Activated naive CD4-positive, alpha-beta T cell (primary cell): ENCODE data around the gene LIPG.
"Not testable (repeated sequence)": the region's sequence is repeated elsewhere in the genome, so short reads cannot be mapped to it uniquely, and the experiment has no call there.

ENCODE experiments used
- DNase-seq, 4 experiments: peaks; one replicate each; lab custom pipeline; 2025; lab: John Stamatoyannopoulos, UW

The LIPG gene

DNA sequence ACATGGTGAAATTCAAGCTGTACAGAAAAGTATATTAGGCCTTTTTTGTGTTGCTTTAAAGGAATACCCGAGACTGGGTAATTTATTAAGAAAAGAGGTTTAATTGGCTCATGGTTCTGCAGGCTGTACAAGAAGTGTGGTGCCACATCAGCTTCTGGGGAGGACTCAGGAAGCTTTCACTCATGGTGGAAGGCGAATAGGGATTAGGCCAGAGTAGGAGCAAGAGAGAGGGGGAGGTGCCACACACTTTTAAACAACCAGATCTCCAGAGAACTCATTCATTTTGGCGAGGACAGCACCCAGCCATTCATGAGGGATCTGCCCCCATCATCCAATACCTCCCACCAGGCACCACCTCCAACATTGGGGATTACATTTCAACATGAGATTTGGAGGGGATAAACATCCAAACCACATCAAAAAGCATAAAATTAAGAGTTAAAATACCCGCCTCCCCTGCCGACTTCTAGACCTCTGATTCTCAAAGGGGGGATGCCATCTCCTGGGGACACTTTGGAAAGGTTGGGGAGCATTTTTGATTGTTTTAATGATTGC is 15.1 kb upstream of the LIPG start:
- no peak for DNase-seq

DNA sequence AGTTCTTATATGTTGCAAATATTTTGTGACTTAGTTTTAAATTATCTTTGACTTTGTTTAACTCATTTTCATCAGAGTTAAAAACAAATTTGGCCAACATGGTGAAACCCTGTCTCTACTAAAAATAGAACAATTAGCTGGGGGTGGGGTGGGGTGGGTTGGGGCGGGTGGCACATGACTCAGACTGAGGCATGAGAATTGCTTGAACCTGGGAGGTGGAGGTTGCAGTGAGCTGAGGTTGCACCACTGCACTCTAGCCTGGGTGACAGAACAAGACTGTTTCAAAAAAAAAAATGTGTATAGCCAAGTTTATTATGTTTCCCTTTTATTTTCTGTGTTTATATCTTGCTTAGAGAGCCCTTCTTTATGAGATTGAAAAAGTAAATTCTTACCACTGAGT is 14.2 kb upstream of the LIPG start:
- DNase-seq, result no peak

DNA sequence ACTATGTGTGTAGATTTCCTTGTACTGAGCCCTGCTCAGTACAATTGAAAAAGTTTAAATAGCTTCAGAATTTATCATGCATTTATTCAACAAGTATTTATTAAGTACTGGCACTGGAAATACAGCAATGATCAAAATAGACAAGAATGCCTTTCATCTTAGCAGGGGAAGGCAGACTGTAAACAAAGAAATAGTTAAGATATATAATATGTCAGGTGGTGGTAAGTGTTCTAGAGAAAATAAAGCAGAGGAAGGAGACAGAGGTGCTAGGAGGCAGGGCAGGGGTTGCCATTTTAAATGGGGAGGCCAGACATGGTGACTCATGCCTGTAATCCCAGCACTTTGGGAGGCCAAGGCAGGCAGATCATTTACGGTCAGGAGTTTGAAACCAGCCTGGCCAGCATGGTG is 13.6 kb upstream of the LIPG start:
- no peak for DNase-seq

DNA sequence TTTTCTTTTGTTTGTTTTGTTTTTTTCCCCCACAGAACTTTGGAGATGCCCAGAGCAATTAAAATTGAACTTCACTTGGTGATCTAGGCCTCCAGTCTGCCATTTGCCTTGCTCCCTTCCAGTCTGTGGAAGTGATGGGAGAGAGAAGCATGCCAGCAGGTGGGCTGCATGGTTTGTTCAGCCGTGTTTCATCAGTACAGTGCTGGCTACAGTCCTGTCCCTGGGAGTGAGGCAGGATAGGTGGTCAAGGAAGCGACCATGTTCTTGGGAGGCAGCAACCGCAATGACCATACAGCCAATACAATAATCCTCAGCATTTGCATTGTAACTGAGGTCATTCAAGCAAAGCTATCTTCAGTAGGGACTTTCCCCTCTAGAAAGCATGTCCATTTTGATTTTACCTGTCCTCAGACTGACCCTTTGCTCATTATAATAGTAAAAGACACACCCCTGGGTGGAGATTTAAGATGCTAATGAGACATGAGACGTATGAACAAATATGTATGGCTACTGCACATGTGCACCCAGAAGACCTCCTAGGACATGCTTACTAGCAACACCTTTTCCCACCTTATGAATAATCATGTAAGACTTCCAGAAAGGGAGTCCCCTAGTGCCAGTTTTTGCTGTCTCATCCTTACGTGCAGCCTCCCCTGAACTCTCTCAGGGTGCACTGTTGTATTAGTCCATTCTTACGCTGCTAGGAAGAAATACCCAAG is 11.1 kb upstream of the LIPG start:
- no peak for DNase-seq

DNA sequence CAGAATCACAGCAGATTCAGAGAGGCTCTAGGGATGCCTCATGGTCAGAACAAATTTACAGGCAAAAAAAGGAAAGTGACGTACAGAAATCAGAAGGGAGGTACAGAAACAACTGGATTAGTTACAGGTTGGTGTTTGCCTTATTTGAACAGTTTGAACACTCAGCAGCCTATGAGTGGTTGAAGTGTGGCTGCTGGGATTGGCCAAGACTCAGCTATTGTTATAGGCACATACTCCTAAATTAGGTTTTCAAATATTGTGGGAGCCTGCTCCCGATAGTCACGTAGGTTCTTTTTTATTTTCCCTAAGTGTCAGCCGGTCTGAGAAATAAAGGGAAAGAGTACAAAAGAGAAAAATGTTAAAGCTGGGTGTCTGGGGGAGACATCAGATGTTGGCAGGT is 8.9 kb upstream of the LIPG start:
- DNase-seq, result no peak

DNA sequence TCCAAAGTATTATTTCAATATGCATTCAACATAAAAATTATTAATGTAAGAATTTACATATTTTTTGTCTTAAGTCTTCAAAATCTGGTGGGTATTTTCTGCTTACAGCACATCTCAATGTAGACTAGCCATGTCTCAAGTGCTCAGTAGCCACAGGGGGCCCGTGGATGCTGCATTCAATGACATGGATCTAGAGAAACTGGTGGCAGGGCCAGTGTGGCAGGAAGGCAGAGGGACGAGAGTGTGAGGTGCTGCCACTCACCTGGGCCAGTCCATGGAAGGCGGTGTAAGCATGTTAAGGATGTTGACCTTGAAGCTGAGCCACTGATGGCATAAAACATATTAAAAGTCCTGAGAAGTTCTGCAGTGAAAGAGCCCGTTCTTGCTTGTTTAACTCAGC is 6.2 kb upstream of the LIPG start:
- no peak for DNase-seq

DNA sequence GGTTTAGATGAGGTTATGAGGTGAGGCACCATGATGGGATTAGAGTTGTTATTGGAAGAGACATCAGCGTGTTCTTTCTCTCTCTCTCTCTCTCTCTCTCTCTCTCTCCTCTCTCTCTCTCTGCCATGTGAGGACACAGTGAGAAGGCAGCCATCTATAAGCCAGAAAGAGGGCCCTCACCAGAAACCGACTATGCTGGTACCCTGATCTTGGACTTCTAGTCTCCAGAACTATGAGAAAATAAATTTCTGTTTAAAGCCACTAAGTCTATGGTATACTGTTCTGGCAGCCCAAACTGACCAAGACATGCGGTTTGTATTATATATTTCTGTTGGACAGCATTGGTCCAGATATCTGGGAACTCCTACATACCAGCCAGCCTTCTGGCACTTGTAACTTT is 3.5 kb upstream of the LIPG start:
- no peak for DNase-seq

DNA sequence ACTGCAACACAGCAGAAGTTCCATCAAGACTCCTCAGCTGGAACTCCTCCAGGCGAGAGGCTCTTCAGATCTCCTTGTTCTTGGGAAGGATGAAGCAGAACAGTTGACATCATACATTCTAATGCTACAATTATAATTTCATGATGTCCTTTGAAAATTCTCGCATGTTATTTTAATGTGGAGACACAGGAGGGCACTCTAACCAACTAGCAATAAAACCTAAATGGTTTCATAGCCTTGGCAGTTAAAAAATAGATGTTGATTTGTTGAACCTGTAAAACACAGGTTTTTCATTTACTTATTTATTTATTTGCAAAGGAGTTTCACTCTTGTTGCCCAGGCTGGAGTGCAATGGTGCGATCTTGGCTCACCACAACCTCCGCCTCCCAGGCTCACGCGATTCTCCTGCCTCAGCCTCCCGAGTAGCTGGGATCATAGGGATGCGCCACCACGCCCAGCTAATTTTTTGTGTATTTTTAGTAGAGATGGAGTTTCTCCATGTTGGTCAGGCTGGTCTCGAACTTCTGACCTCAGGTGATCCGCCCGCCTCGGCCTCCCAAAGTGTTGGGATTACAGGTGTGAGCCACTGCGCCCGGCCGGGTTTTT is 2.4 kb upstream of the LIPG start:
- not testable (repeated sequence) for DNase-seq

DNA sequence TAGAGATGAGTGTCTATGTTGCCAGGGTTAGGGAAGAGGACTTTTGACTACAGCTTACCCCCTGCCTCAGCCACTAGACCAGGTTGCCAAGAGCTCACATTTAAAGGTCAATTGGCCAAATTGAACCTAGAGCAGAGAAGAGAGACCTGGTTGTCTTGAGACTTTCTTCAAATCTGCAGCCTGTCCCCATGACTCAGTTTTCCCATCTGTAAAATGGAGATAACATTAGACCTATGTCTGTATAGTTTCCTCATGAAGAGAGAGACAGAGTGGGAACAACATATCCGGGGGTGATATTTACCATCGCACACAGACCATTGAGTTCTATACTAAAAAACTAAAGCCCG is 1.6 kb upstream of the LIPG start:
- no peak for DNase-seq

DNA sequence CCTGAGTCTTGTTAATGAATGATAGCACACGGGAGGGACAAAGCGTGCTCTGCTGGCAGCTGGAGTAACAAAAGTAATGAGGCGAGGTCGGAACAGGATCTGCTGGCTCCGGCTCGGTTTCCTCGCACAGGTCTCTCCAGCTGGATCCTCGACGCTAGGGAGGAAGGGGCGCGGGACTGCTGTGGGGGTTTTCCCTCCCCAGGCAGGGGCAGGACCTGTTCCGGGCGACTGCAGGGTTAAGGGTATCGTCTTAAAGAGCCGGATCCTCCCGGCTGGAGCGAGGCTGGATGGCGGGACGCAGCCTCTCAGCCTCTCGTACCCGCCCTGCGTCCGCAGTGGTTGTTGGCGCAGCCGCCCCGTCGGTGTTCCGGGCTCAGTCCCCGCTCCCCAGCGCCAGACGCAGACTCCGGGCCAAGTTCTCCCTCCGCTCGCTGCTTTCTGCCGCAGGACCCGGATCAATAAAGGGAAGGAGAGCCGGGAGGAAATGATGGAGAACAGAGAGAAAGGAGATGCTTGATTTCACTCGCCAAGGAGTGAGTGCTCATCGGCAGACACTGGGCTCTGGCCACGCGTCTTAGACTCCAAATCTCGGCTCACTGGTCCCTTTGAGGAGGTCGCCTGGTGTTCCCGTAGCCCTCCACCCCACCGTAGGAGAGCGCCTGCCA is 1.1 kb upstream of the LIPG start:
- no peak for DNase-seq

DNA sequence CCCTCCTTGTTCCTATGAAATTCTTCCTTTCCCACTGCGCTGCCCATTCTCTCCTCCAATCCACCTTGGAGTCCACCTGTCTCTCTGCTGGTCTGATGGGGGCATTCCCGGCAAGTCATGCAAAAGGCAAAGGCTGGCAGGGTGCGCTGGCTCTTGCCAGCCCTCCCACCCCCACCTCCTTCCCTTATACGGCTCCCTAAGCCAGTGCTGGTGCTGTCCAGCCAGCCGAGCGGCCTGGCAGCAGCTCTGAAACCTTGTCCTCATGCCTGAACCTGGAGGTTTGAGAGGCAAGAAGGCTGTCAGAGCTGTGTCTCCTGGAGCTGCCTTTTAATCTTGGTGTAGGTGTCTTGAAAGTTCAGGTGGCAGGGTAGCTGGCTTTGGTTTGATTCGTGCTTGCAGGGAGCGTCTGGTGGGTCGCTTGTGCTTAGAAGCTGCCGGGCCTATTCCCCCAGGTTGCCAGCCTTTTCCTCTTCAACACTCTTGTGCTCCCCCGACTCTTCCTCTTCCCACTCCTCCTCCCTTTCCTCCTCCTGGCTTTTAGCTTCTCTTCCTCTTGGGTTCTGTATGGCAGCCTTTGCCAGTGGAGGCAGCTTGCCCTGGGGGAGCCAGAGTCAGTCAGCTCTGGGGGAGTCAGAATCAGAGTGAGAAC is 748 bp downstream of the LIPG start:
- no peak for DNase-seq

DNA sequence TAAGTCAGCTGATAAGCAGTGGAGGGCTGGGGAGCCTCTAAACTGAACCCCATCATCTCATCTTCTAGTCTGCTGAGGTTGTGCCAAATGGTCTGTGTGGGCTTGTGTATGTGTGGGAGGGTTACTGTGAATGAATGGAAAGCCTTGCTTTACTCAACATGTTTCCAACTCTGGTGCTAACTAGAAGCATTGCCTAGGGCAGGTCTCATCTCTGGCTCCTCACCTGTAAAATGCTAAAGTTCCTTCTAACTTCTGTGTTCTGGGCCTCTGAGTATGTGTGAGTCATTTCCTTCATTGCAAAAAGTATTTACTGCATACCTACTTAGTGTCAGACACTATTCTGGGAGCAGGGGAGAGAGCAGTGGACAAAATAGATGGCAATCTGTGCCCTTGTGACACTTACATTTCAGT is 1.3 kb downstream of the LIPG start:
- no peak for DNase-seq

DNA sequence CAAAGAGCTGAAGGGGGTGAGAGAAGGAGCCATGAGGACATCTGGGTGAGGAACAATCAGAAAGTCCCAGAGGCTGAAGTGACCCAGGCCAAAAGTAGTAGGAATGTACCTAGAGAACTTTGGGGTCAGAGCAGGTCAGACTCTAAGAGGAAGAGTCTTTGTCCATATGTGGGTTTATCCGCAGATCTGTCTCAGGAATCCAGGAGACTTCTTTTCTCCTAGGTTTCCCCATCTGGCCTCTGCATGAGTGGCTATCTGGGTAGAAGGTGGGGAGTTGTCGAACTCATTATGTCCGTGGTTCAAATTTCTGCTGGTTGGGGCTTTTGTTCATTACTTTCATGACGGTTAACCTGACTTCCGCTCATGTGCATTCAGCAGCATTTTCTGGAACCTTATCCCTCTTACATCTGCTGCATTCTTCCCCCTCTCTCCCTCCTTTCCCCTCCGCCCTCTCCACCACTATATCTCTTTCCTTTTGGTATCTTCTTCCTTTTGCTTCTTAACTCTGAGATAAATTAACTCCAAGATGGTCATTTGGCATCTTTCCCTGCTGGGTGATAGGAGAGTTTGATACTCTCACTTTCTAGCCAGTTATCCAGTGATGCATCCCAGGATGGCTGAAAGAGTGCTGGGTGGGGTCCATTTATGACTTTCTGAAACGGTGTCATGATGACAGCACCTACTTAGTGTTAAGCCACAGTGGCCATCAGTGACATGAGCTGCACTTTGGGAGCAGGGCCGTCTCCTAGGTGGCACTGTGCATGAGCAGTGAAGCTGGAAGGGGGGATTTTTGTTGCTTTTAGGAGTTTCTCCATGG is 2.1 kb downstream of the LIPG start:
- no peak for DNase-seq

DNA sequence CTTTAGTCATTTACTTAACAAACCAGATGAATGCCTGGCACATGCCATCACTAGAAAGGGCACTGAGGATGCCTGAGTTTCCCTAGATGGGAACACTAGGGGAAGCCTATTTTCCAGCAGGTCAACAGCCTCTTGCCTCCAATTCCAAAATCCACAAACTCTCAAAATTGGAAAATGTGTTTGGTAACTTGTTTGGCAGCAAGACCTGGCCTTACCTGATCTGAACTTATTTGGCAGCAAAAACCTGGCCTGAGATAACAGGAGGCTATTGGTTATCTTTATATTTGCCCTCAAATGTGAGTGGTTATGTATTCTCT is 2.6 kb downstream of the LIPG start:
- no peak for DNase-seq

DNA sequence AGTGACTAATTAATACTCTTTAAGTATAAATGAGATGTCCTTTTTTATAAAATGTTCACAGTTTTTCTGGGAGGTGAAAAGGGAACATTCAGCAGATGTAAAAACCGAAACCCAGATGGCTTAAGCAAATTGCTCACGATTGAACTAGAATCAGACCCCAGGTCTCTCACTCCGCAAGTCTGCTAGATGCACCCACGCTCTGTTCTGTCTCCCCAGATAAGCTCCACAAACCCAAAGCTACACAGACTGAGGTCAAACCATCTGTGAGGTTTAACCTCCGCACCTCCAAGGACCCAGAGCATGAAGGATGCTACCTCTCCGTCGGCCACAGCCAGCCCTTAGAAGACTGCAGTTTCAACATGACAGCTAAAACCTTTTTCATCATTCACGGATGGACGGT is 3.2 kb downstream of the LIPG start:
- no peak for DNase-seq

DNA sequence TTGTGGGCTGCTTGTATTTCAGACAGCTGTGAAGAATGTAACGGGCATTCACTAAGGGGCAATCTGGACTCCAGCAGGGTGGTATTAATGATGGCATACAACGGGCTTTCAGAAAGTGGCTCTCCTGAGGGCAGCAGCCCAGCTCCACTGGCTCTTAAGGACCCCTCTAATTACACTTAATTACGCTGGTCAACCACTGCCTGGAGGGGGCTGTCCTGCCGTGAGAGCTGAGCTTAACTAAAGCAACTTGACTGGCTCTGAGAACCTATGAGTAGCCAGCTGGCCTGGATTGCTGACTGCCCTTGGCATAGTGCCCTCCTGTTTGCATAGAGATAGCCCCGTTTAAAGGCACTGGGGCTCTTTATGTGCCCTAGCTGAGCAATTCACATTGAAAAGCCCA is 3.8 kb downstream of the LIPG start:
- no peak for DNase-seq

DNA sequence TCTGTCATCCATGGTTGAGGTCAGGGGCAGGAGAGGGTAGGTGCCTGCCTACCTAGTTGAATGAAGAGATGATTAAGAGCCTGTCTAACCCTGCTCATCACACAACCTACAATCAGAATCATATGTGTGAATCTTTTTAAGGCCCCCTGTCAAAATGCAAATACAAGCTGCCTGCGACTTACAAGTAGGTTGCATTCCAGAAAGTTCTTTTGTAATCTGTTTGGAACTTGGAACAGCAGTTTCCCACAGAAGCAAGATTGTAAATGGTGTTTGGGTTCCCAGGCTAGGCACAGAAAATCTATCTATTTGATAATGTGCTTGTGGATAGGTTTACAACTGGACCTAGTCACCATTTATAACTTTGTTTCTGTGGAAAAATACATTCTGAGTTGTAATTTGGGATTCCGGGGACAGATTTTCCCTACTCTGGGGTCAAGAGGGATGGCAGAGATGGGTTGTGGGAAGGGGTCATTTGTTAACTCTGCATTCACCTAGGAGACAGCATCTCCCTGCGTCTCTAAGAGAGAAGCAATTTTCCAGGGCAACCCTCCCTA is 4.4 kb downstream of the LIPG start:
- DNase-seq, result no peak

DNA sequence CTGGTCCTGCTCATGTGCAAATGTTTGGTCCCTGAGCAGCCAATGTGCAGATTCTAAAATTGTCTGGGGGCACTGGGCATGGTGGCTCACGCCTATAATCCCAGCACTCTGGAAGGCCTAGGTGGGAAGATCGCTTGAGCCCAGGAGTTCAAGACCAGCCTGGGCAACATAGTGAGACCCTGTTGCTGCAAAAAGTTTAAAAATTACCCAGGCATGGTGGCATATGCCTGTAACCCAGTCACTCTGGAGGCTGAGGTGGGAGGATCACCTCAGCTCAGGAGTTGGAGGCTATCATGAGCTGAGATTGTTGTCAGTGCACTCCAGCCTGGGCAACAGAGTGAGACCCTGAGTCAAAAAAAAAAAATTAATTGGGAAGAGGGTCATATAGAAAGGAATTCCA is 5.1 kb downstream of the LIPG start:
- DNase-seq, result no peak

DNA sequence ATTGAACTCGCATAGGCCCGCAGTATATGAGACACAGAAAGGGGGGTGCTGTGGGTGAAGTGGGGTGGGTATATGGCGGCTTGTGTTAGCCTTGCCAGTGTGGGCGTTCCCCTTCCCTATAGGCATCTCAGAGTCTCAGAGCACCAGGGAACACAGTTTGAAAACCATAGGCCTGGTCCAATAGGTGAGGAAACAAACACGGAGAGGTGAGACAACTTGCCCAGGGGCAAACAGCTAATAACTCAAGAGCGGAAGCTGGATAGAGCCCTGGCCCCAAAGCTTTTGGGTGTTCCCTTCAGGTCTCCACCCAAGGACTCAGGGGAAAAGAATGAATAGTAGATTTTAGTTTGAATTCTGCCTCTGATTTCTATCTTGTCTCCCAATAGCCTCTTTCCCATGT is 7.9 kb downstream of the LIPG start:
- DNase-seq, result no peak

DNA sequence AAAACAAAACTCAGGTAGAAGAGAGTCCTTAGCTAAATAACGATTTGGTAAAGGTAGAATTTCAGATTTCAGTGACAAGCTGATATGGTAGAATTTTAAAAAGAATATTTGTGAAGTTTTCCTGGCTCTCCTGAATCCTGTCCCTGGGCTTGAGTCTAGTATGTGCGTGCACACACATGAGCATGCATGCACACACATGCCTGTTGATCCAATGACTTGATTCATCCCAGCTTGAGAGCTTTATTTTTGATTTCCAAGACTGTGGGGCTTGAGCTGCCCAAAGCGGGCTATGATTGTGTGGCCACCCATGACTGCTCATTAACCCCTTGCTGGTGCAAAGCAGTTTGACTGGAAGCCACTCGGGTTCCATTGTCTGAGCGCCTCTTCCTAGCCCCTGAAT is 9.0 kb downstream of the LIPG start:
- DNase-seq, result no peak

DNA sequence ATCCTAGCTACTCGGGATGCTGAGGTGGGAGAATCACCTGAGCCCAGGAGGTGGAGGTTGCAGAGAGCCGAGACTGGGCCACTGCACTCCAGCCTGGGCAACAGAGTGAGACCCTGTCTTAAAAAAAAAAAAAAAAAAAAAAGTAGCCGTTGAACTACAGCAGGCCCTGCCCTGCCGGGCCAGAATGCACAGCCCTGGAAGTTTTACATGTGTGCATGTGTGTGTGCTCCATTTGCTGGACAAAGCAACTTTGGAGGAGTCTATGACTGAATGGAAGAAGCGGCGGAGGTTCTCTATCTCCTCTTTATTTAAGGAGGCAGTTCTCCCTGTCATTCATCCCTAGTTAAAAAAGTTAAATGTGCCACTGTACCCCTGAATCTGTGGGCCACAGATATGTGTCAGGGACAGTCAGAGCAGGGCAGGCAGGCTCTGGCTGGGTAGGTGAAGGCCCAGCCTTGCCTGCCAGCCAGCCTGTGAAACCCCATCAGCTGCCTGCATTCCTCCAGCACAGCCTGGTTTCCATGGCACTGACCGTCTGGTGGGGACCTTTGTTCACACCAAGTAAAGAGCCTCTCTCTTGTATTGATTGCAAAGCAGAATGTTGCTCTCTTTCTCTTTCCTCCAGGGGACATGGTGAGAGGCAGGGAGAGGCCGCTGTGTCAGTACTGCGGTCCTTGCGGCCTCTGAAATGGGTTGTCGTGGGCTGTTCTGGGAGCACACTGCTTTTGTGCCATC is 10.9 kb downstream of the LIPG start:
- no peak for DNase-seq
